GM23338 (cell line): ENCODE data around the gene ZKSCAN2. TPM values are rescaled to one million over a fixed set of nuclear protein-coding genes. Genes with fewer than 3 reads are reported as not detected.

Source experiments
- ATAC-seq: fragments of 200-7000 bp; cut with Tn5 transposase; 3 replicates; pipeline ENCODE4 v1.9.1; 2020
- DNase-seq: peaks from one replicate; pipeline ENCODE4 v3.0.0-alpha.2; 2015; ENCODE audit warnings: low spot score
- H2AFZ ChIP-seq: fragments of 200-600 bp; sonication (generic); 2 replicates; pipeline ENCODE4 v1.8.0; 2016; ENCODE audit warnings: antibody characterized with exemption, mild to moderate bottlenecking, moderate library complexity
- H3F3A ChIP-seq: fragments of 200-600 bp; sonication (generic); replicated peaks from 2 replicates; pipeline ENCODE4 v1.8.0; 2017; ENCODE audit warnings: antibody characterized with exemption, mixed run types, low read depth
- H3K27ac ChIP-seq: fragments of 200-600 bp; sonication (generic); 2 replicates; pipeline ENCODE4 v1.6.1; 2016; ENCODE audit warnings: low read depth
- H3K27me3 ChIP-seq: fragments of 200-600 bp; sonication (generic); 2 replicates; pipeline ENCODE4 v1.8.0; 2016; ENCODE audit warnings: mild to moderate bottlenecking, mixed run types, moderate library complexity; ENCODE audit not compliant: insufficient read depth
- H3K36me3 ChIP-seq: fragments of 200-600 bp; sonication (generic); 2 replicates; pipeline ENCODE4 v1.8.0; 2016; ENCODE audit warnings: mild to moderate bottlenecking; ENCODE audit not compliant: insufficient read depth
- H3K4me1 ChIP-seq: fragments of 200-600 bp; sonication (generic); 2 replicates; pipeline ENCODE4 v1.8.0; 2016; ENCODE audit warnings: mild to moderate bottlenecking, moderate library complexity; ENCODE audit not compliant: insufficient read depth
- H3K4me2 ChIP-seq: fragments of 200-600 bp; sonication (generic); 2 replicates; pipeline ENCODE4 v1.7.1; 2017; ENCODE audit warnings: mixed run types
- H3K4me3 ChIP-seq: fragments of 200-600 bp; sonication (generic); 2 replicates; pipeline ENCODE4 v1.6.1; 2016; ENCODE audit warnings: mixed run types
- H3K79me2 ChIP-seq: fragments of 200-600 bp; sonication (generic); replicated peaks from 2 replicates; pipeline ENCODE4 v1.8.0; 2017; ENCODE audit warnings: mild to moderate bottlenecking; ENCODE audit not compliant: insufficient read depth
- H3K9me2 ChIP-seq: fragments of 200-600 bp; sonication (generic); 2 replicates; pipeline ENCODE4 v1.8.0; 2017; ENCODE audit not compliant: insufficient read depth
- H4K20me1 ChIP-seq: fragments of 200-600 bp; sonication (generic); replicated peaks from 2 replicates; pipeline ENCODE4 v1.8.0; 2017; ENCODE audit warnings: mild to moderate bottlenecking; ENCODE audit not compliant: insufficient read depth
- H3K27ac Mint-ChIP-seq: 2 replicates; pipeline ENCODE4 v1.8.0; 2020; ENCODE audit warnings: inconsistent platforms, mild to moderate bottlenecking, moderate library complexity, mixed read lengths
- H3K27me3 Mint-ChIP-seq: 3 replicates; pipeline ENCODE4 v1.8.0; 2022; ENCODE audit warnings: low read depth, mild to moderate bottlenecking, moderate library complexity, mixed read lengths, inconsistent platforms; ENCODE audit not compliant: insufficient read depth, poor library complexity
- H3K36me3 Mint-ChIP-seq: 3 replicates; pipeline ENCODE4 v1.8.0; 2021; ENCODE audit warnings: low read depth, mild to moderate bottlenecking, inconsistent platforms, moderate library complexity, mixed read lengths
- H3K4me1 Mint-ChIP-seq: 3 replicates; pipeline ENCODE4 v1.8.0; 2020; ENCODE audit warnings: mild to moderate bottlenecking, inconsistent platforms, mixed read lengths
- H3K4me3 Mint-ChIP-seq: 3 replicates; pipeline ENCODE4 v1.8.0; 2021; ENCODE audit warnings: moderate library complexity, mild to moderate bottlenecking, inconsistent platforms, mixed read lengths
- H3K9me3 Mint-ChIP-seq: 3 replicates; pipeline ENCODE4 v1.8.0; 2020; ENCODE audit warnings: moderate library complexity, mild to moderate bottlenecking, inconsistent platforms, mixed read lengths
- EZH2 ChIP-seq: fragments of 200-600 bp; sonication (generic); IDR thresholded peaks from one replicate; pipeline ENCODE4 v1.8.0; 2017; ENCODE audit warnings: antibody characterized with exemption, mild to moderate bottlenecking, low read depth; ENCODE audit not compliant: unreplicated experiment
- NANOG ChIP-seq: IDR thresholded peaks from 2 replicates; pipeline ENCODE4 v1.6.1; 2016; ENCODE audit warnings: antibody characterized with exemption, borderline replicate concordance
- REST ChIP-seq: IDR thresholded peaks from one replicate; pipeline ENCODE4 v1.6.1; 2018; ENCODE audit warnings: antibody characterized with exemption; ENCODE audit not compliant: unreplicated experiment
- ZNF114 ChIP-seq: fragments of 250-450 bp; sonication (Bioruptor Pico); IDR thresholded peaks from 2 replicates; pipeline ENCODE4 v1.5.0; 2020; ENCODE audit warnings: mild to moderate bottlenecking, moderate library complexity
- ZNF462 ChIP-seq: fragments of 250-450 bp; sonication (Bioruptor Pico); IDR thresholded peaks from 2 replicates; pipeline ENCODE4 v1.5.0; 2020; ENCODE audit warnings: mild to moderate bottlenecking, moderate library complexity
- polyA plus RNA-seq: library from polyadenylated mRNA; unstranded; fragments of >200 nt; fragmentation: Nextera tagmentation; extraction: Ambion mirVana; gene quantifications from 2 replicates; pipeline ENCODE4 v1.2.1, GENCODE V29; 2016
- total RNA-seq: library from RNA; depleted of rRNA; stranded (reverse); fragments of >200 nt; shearing (Covaris generic); gene quantifications from 2 replicates; pipeline ENCODE4 v1.2.3, GENCODE V29; 2014

Gene ZKSCAN2
- total and polyA plus RNA-seq, 2 experiments from 2014 or later: 2.0 to 8.8 TPM

- no peak for TF ChIP-seq ZNF462 (CRISPR knock-in tag)
- no peak for TF ChIP-seq ZNF114
- no peak for TF ChIP-seq NANOG
- no peak for TF ChIP-seq EZH2
- TF ChIP-seq REST: no peak
Observed at GRCh38 chr16:25198021-25198420, 59.6 kb downstream of the ZKSCAN2 start (continued).

GRCh38 chr16:25194273-25194878 is 63.3 kb downstream of the ZKSCAN2 start:
- Histone ChIP-seq H3K27ac (no peak overlapping the region), H3K4me1 (no peaks in the 10 kb centered on the region), H3K79me2 (no peaks in the 10 kb centered on the region), H3K27me3 (no peaks in the 10 kb centered on the region), H3F3A (no peaks in the 10 kb centered on the region), H3K9me2 (no peaks in the 10 kb centered on the region), H3K4me3 (no peak overlapping the region), H2AFZ (no peak overlapping the region), H4K20me1 (no peaks in the 10 kb centered on the region; the same call in 1 of the 2 replicates), H3K36me3 (no peaks in the 10 kb centered on the region), H3K4me2 (no peak overlapping the region)
- no peaks in the 10 kb centered on the region for H3K9me3 Mint-ChIP-seq
- no peak overlapping the region for H3K27ac Mint-ChIP-seq
- ATAC-seq (no peak), DNase-seq (no peak)
- H3K4me1 Mint-ChIP-seq: no peaks in the 10 kb centered on the region
- H3K4me3 Mint-ChIP-seq: no peak overlapping the region
- H3K36me3 Mint-ChIP-seq: no peaks in the 10 kb centered on the region
- peaks cover 2% of the 10 kb centered on the region for H3K27me3 Mint-ChIP-seq
- no peak for TF ChIP-seq ZNF462 (CRISPR knock-in tag)
